Upper lobe of left lung (tissue), 6 donors: Measurements from ENCODE around the gene LRRFIP1. TPM values are rescaled to one million over a fixed set of nuclear protein-coding genes. Genes with fewer than 3 reads are reported as not detected.

ENCODE experiments used
- ATAC-seq, 2 donors: fragments of 200-7000 bp; cut with Tn5 transposase; one replicate each; pipeline ENCODE4 v1.9.1; 2022; ENCODE audit warnings: mild to moderate bottlenecking in 2 of 2, moderate library complexity in 2 of 2; ENCODE audit not compliant: low FRiP score in 2 of 2
- DNase-seq, 2 donors: peaks; one replicate each; pipeline ENCODE4 v3.0.0-alpha.2; 2019 to 2020
- H3K27ac ChIP-seq, 4 donors: fragments of 200-600 bp; sonication (generic); one replicate each; pipeline ENCODE4 v1.5.1; 2016 to 2019
- H3K27me3 ChIP-seq, 4 donors: fragments of 200-600 bp; sonication (generic); one replicate each; pipeline ENCODE4 v1.5.1; 2017 to 2019
- H3K36me3 ChIP-seq, 4 donors: fragments of 200-600 bp; sonication (generic); one replicate each; pipeline ENCODE4 v1.5.1; 2016 to 2019
- H3K4me1 ChIP-seq, 4 donors: fragments of 200-600 bp; sonication (generic); one replicate each; pipeline ENCODE4 v1.5.1; 2018 to 2019
- H3K4me3 ChIP-seq, 4 donors: fragments of 200-600 bp; sonication (generic); one replicate each; pipeline ENCODE4 v1.5.1; 2017 to 2019; ENCODE audit warnings: mild to moderate bottlenecking in 2 of 4, moderate library complexity in 1 of 4
- H3K9me3 ChIP-seq, 4 donors: fragments of 200-600 bp; sonication (generic); one replicate each; pipeline ENCODE4 v1.5.1; 2018 to 2019
- CTCF ChIP-seq, 6 experiments: fragments of 450-650 bp in 4 of 6; fragments of 200-600 bp in 2 of 6; sonication (generic) in 2 of 6; IDR thresholded peaks; one replicate each; pipeline ENCODE4 v1.5.1; 2016 to 2019; ENCODE audit warnings: antibody characterized with exemption in 6 of 6
- EP300 ChIP-seq, 4 donors: sonication (generic); formaldehyde crosslinking; IDR thresholded peaks; one replicate each; pipeline ENCODE4 v1.5.1; 2017; ENCODE audit warnings: antibody characterized with exemption in 4 of 4, control low read depth in 2 of 4
- POLR2A ChIP-seq, 4 donors: fragments of 450-650 bp; IDR thresholded peaks; one replicate each; pipeline ENCODE4 v1.5.1; 2016 to 2017; ENCODE audit warnings: antibody characterized with exemption in 4 of 4, mild to moderate bottlenecking in 2 of 4
- POLR2AphosphoS5 ChIP-seq, 2 donors: sonication (generic); formaldehyde crosslinking; IDR thresholded peaks; one replicate each; pipeline ENCODE4 v1.5.1; 2017; ENCODE audit warnings: antibody characterized with exemption in 2 of 2
- WGBS, 2 donors: methylation state at CpG; one replicate each; pipeline ENCODE4 v1.1.5; 2017 to 2018; 5-methylcytosine and 5-hydroxymethylcytosine counted together
- total RNA-seq, 6 donors: library from RNA; depleted of rRNA in 4 of 6; stranded (reverse); fragments of >200 nt in 4 of 6; gene quantifications; one replicate each; pipeline versions ENCODE4 v1.1.0 to v1.2.1, GENCODE V29; 2016 to 2021
- donor health status: DM: no; HTN: no; CAD: no; lungs with moderate emphysema.
- donor health status: DM: no; HTN: yes; CAD: no; lungs with severe emphysema.

Gene LRRFIP1
- total RNA-seq, 6 donors from 2014 or later, result 185 to 291 (median 242) TPM

GRCh38 chr2:237613679-237614078, 13.7 kb upstream of the LRRFIP1 start:
- no peak for TF ChIP-seq POLR2A (IDR thresholded peaks at IDR 0.05)
- TF ChIP-seq POLR2AphosphoS5 (IDR thresholded peaks at IDR 0.05), result no peak
- peak overlapping the region; percentile 24 to 87 (median 26) for H3K27ac ChIP-seq
- no peaks in the 10 kb centered on the region for H3K9me3 ChIP-seq
- peaks cover 41 to 49% (median 45%) of the 10 kb centered on the region in 4 donors for H3K4me1 ChIP-seq
- no peak overlapping the region for H3K4me3 ChIP-seq
- no peaks in the 10 kb centered on the region for H3K27me3 ChIP-seq
- H3K36me3 ChIP-seq, result no peaks in the 10 kb centered on the region
- ATAC-seq (peak in 1 of 2 donors; percentile 34), DNase-seq (no peak)

- Histone ChIP-seq H3K9me3 (no peaks in the 10 kb centered on the region), H3K4me1 (peaks cover 41 to 53% (median 46%) of the 10 kb centered on the region in 4 donors), H3K27ac (peak overlapping the region; percentile 28 to 87 (median 62)), H3K4me3 (no peak overlapping the region), H3K36me3 (no peaks in the 10 kb centered on the region), H3K27me3 (no peaks in the 10 kb centered on the region)
- no peak for TF ChIP-seq POLR2A (IDR thresholded peaks at IDR 0.05)
- peak in 1 of 2 donors; percentile 44 for TF ChIP-seq POLR2AphosphoS5 (IDR thresholded peaks at IDR 0.05)
- peak in 1 of 6 experiments; percentile 35 for TF ChIP-seq CTCF (IDR thresholded peaks at IDR 0.05)
- TF ChIP-seq EP300 (IDR thresholded peaks at IDR 0.05), result peak in 1 of 4 donors; percentile 14
- DNase-seq (peak in 1 of 2 donors; percentile 62), ATAC-seq (peak; percentile 40 to 79)
- WGBS, 2 donors, result 49 to 81% methylated on average over 6 to 9 of the region's 9 CpGs
Observed at GRCh38 chr2:237614151-237614720, 13.2 kb upstream of the LRRFIP1 start.

- H3K27me3 ChIP-seq, result no peaks in the 10 kb centered on the region
- ATAC-seq, result no peak
- no peak overlapping the region for H3K4me3 ChIP-seq
- H3K9me3 ChIP-seq, result no peaks in the 10 kb centered on the region
- H3K27ac ChIP-seq, result peak overlapping the region; percentile 77 to 87 (median 82)
- TF ChIP-seq POLR2AphosphoS5 (IDR thresholded peaks at IDR 0.05), result no peak
- TF ChIP-seq CTCF (IDR thresholded peaks at IDR 0.05), result no peak
- no peak for TF ChIP-seq POLR2A (IDR thresholded peaks at IDR 0.05)
- TF ChIP-seq EP300 (IDR thresholded peaks at IDR 0.05), result no peak
- H3K4me1 ChIP-seq, result peaks cover 41 to 53% (median 46%) of the 10 kb centered on the region in 4 donors
- 52 to 70% methylated on average over 4 of the region's 4 CpGs for WGBS, 2 donors
- no peak for DNase-seq
- no peaks in the 10 kb centered on the region for H3K36me3 ChIP-seq
Observed at GRCh38 chr2:237615631-237616249, 11.6 kb upstream of the LRRFIP1 start.

- H3K27ac ChIP-seq, result peak overlapping the region; percentile 77 to 87 (median 82)
- TF ChIP-seq POLR2A (IDR thresholded peaks at IDR 0.05), result no peak
- TF ChIP-seq CTCF (IDR thresholded peaks at IDR 0.05), result no peak
- TF ChIP-seq POLR2AphosphoS5 (IDR thresholded peaks at IDR 0.05), result no peak
- no peak for TF ChIP-seq EP300 (IDR thresholded peaks at IDR 0.05)
- no peaks in the 10 kb centered on the region for H3K27me3 ChIP-seq
- H3K4me1 ChIP-seq, result peaks cover 41 to 53% (median 46%) of the 10 kb centered on the region in 4 donors
- H3K36me3 ChIP-seq, result no peaks in the 10 kb centered on the region
- H3K4me3 ChIP-seq, result no peak overlapping the region
- peak; percentile 7 to 13 for ATAC-seq
- DNase-seq, result no peak
- WGBS, 2 donors, result 48 to 55% methylated on average over 3 of the region's 3 CpGs
- no peaks in the 10 kb centered on the region for H3K9me3 ChIP-seq
Observed at GRCh38 chr2:237616373-237616733, 11.0 kb upstream of the LRRFIP1 start.

GRCh38 chr2:237616734-237617586, 10.4 kb upstream of the LRRFIP1 start:
- no peak for DNase-seq

More at GRCh38 chr2:237616734-237617586, 10.4 kb upstream of the LRRFIP1 start:
- Histone ChIP-seq H3K36me3 (no peaks in the 10 kb centered on the region), H3K9me3 (no peaks in the 10 kb centered on the region), H3K27ac (peak overlapping the region; percentile 77 to 87 (median 82)), H3K4me1 (peaks cover 41 to 53% (median 46%) of the 10 kb centered on the region in 4 donors), H3K4me3 (no peak overlapping the region), H3K27me3 (no peaks in the 10 kb centered on the region)
- WGBS, 2 donors, result 32 to 35% methylated on average over 15 of the region's 15 CpGs
- peak; percentile 37 to 42 for ATAC-seq
- TF ChIP-seq POLR2A (IDR thresholded peaks at IDR 0.05) (no peak), EP300 (IDR thresholded peaks at IDR 0.05) (peak in 2 of 4 donors; percentile 58 to 77), CTCF (IDR thresholded peaks at IDR 0.05) (no peak), POLR2AphosphoS5 (IDR thresholded peaks at IDR 0.05) (peak; percentile 2 to 36)
